IMR-90 (cell line): Measurements from ENCODE around the gene LPCAT4. TPM values are rescaled to one million over a fixed set of nuclear protein-coding genes. Genes with fewer than 3 reads are reported as not detected.
"Not testable (repeated sequence)": the region's sequence is repeated elsewhere in the genome, so short reads cannot be mapped to it uniquely, and the experiment has no call there.

ENCODE experiments used
- ATAC-seq: fragments of 200-7000 bp; cut with Tn5 transposase; 2 replicates; pipeline ENCODE4 v1.9.1; 2020; ENCODE audit warnings: low read depth, mild to moderate bottlenecking, moderate library complexity
- BruUV-seq: library from RNA; stranded (reverse); fragments of 400-500 nt; replicated peaks from 2 replicates; lab custom pipeline; 2021; lab: Mats Ljungman, UMichigan
- CTCF ChIA-PET: fragments of 300-600 bp; formaldehyde crosslinking; extraction: SDS; loops from one replicate; lab custom pipeline; 2021; ENCODE audit warnings: antibody characterized with exemption; lab: Yijun Ruan, JAX
- POLR2A ChIA-PET: fragments of 300-600 bp; sonication (Branson Sonifier 250); formaldehyde crosslinking; loops from one replicate; lab custom pipeline; 2022; ENCODE audit warnings: antibody characterized with exemption; ENCODE audit not compliant: unreplicated experiment; lab: Charles Lee
- DNase-seq: peaks from one replicate; pipeline ENCODE4 v3.0.0; 2013
- H2AFZ ChIP-seq: replicated peaks from 2 replicates; pipeline ENCODE3; 2013; ENCODE audit warnings: low read length, mild to moderate bottlenecking; ENCODE audit not compliant: poor library complexity
- H2AK5ac ChIP-seq: 2 replicates; pipeline ENCODE4 v1.6.1; 2013; ENCODE audit warnings: low read depth, low read length, inconsistent platforms
- H2AK9ac ChIP-seq: replicated peaks from 2 replicates; pipeline ENCODE3; 2013; ENCODE audit warnings: mild to moderate bottlenecking, low read depth, low read length, moderate library complexity; ENCODE audit not compliant: poor library complexity
- H2BK120ac ChIP-seq: 2 replicates; pipeline ENCODE4 v1.6.1; 2013; ENCODE audit warnings: low read depth, low read length, inconsistent platforms
- H2BK15ac ChIP-seq: 3 replicates; pipeline ENCODE4 v1.6.1; 2013; ENCODE audit warnings: low read depth, low read length, inconsistent platforms
- H2BK20ac ChIP-seq: 2 replicates; pipeline ENCODE4 v1.6.1; 2013; ENCODE audit warnings: low read depth, mild to moderate bottlenecking, inconsistent platforms, low read length, moderate library complexity
- H2BK5ac ChIP-seq: 2 replicates; pipeline ENCODE4 v1.6.1; 2013; ENCODE audit warnings: mild to moderate bottlenecking, low read depth, low read length, inconsistent platforms; ENCODE audit not compliant: poor library complexity, severe bottlenecking
- H3K14ac ChIP-seq: replicated peaks from 2 replicates; pipeline ENCODE4 v1.6.1; 2013; ENCODE audit warnings: low read depth, low read length, inconsistent platforms
- H3K18ac ChIP-seq: 2 replicates; pipeline ENCODE4 v1.6.1; 2013; ENCODE audit warnings: low read depth, low read length, control low read depth
- H3K23ac ChIP-seq: 2 replicates; pipeline ENCODE4 v1.6.1; 2013; ENCODE audit warnings: low read depth, low read length, inconsistent platforms
- H3K27ac ChIP-seq: 2 replicates; pipeline ENCODE4 v1.5.1; 2013; ENCODE audit warnings: mild to moderate bottlenecking, control low read depth, low read length; ENCODE audit not compliant: insufficient read depth
- H3K27me3 ChIP-seq: 2 replicates; pipeline ENCODE4 v1.6.1; 2013; ENCODE audit warnings: low read length; ENCODE audit not compliant: control insufficient read depth, insufficient read depth
- H3K36me3 ChIP-seq: 2 replicates; pipeline ENCODE4 v1.6.1; 2013; ENCODE audit warnings: low read length, mixed read lengths; ENCODE audit not compliant: control insufficient read depth, insufficient read depth
- H3K4ac ChIP-seq: 2 replicates; pipeline ENCODE4 v1.6.1; 2013; ENCODE audit warnings: low read depth, low read length, inconsistent platforms
- H3K4me1 ChIP-seq: 2 replicates; pipeline ENCODE4 v1.6.1; 2013; ENCODE audit warnings: low read length, mixed read lengths; ENCODE audit not compliant: control insufficient read depth, insufficient read depth
- H3K4me2 ChIP-seq: 2 replicates; pipeline ENCODE4 v1.6.1; 2013; ENCODE audit warnings: low read depth, mild to moderate bottlenecking, control low read depth, low read length, moderate library complexity
- H3K4me3 ChIP-seq: 2 replicates; pipeline ENCODE4 v1.5.1; 2013; ENCODE audit warnings: low read depth, mild to moderate bottlenecking, control low read depth, low read length, moderate library complexity; ENCODE audit not compliant: insufficient read depth
- H3K56ac ChIP-seq: 2 replicates; pipeline ENCODE4 v1.6.1; 2013; ENCODE audit warnings: low read length, inconsistent platforms; ENCODE audit not compliant: insufficient read depth; ENCODE audit errors: extremely low read depth
- H3K79me1 ChIP-seq, 2 experiments: 2 replicates each; pipeline ENCODE4 v1.6.1; 2013; ENCODE audit warnings: low read length in 2 of 2, inconsistent platforms in 1 of 2, low read depth in 1 of 2
- H3K9ac ChIP-seq: 2 replicates; pipeline ENCODE4 v1.6.1; 2013; ENCODE audit warnings: low read depth, low read length, control low read depth
- H3K9me1 ChIP-seq: 2 replicates; pipeline ENCODE4 v1.6.1; 2013; ENCODE audit warnings: low read length, inconsistent platforms; ENCODE audit not compliant: insufficient read depth
- H3K9me3 ChIP-seq: 2 replicates; pipeline ENCODE4 v1.6.1; 2013; ENCODE audit warnings: low read length; ENCODE audit not compliant: control insufficient read depth, insufficient read depth
- H4K20me1 ChIP-seq: 2 replicates; pipeline ENCODE4 v1.6.1; 2013; ENCODE audit warnings: low read length, inconsistent platforms; ENCODE audit not compliant: insufficient read depth
- H4K5ac ChIP-seq: 2 replicates; pipeline ENCODE4 v1.6.1; 2013; ENCODE audit warnings: mild to moderate bottlenecking, low read depth, low read length, control low read depth
- H4K8ac ChIP-seq, 2 experiments: 2 replicates each; pipeline ENCODE4 v1.6.1; 2013; ENCODE audit warnings: low read depth in 2 of 2, low read length in 2 of 2, control low read depth in 1 of 2, inconsistent platforms in 1 of 2
- H4K91ac ChIP-seq: 2 replicates; pipeline ENCODE4 v1.6.1; 2013; ENCODE audit warnings: low read depth, low read length, inconsistent platforms; ENCODE audit not compliant: insufficient read depth
- CTCF ChIP-seq: conservative IDR thresholded peaks from 2 replicates; pipeline ENCODE4 v1.5.1; 2012; ENCODE audit warnings: mild to moderate bottlenecking, low read depth, low read length, improper control_type of control experiment
- NFE2L2 ChIP-seq: fragments of 150-350 bp; IDR thresholded peaks from 2 replicates; pipeline ENCODE4 v1.6.1; 2016; ENCODE audit warnings: low read depth, mild to moderate bottlenecking, low read length
- WGBS, 2 experiments: methylation state at CpG; one replicate each; pipeline versions ENCODE4 v1.1.5 to v1.1.7; 2013; ENCODE audit warnings: missing lambda C conversion rate in 2 of 2; ENCODE audit not compliant: insufficient read length in 1 of 2; ENCODE audit errors: extremely low coverage in 2 of 2; 5-methylcytosine and 5-hydroxymethylcytosine counted together
- dilution Hi-C: fragments of 300-500 bp; cut with HindIII; formaldehyde crosslinking; loops from one replicate; pipeline ENCODE4 v1.14.3; 2018; ENCODE audit warnings: low sequenced_read_pairs; ENCODE audit not compliant: unreplicated experiment
- in situ Hi-C: fragments of 300-500 bp; cut with MboI; formaldehyde crosslinking; loops from 3 replicates; pipeline ENCODE4 v1.14.3; 2019; ENCODE audit warnings: low sequenced_read_pairs, inconsistent platforms, mixed read lengths
- intact Hi-C: fragments of 100-400 bp; cut with micrococcal nuclease; formaldehyde crosslinking; loops from 2 replicates; pipeline ENCODE4 v1.10.0; 2022
- polyA plus RNA-seq, 3 experiments: library from polyadenylated mRNA; depleted of rRNA; stranded (reverse); fragments of >200 nt; gene quantifications; 2 replicates each; pipeline ENCODE4 v1.2.3, GENCODE V29; 2012; ENCODE audit warnings: low replicate concordance in 1 of 3
- total RNA-seq: library from RNA; depleted of rRNA; stranded (reverse); fragments of >200 nt; gene quantifications from 2 replicates; pipeline ENCODE4 v1.2.3, GENCODE V29; 2012

Gene LPCAT4
- total and polyA plus RNA-seq, 2 of the 4 experiments (the other 2 are of a cell fraction): 3.8 to 44.4 TPM

GRCh38 chr15:34342737-34343575 lies 24.0 kb downstream of the LPCAT4 start, which contains the start of the genes NOP10 and NUTM1 (continued):
- TF ChIP-seq CTCF (peak; percentile 96), NFE2L2 (no peak)

- H2BK20ac ChIP-seq, DNase-seq, H2AK9ac ChIP-seq, H3K9me3 ChIP-seq, ATAC-seq, H3K14ac ChIP-seq, H3K56ac ChIP-seq, H3K36me3 ChIP-seq, H3K4me1 ChIP-seq, H2BK5ac ChIP-seq, H3K9me1 ChIP-seq, in situ Hi-C loops, H3K18ac ChIP-seq, BruUV-seq, H2BK120ac ChIP-seq, dilution Hi-C loops, H3K23ac ChIP-seq, H2BK15ac ChIP-seq, H4K20me1 ChIP-seq, intact Hi-C loops, H3K27me3 ChIP-seq, H4K5ac ChIP-seq: not testable (repeated sequence)
- peak overlapping the region; percentile 90 for H3K27ac ChIP-seq
- CTCF ChIA-PET: interaction anchor here (0.6 to 1.4 kb wide), 3 partner anchors 25 to 245 kb away, joined by 3 to 5 read pairs (median 4); partner anchors contain the start of gene LPCAT4
- H3K4me2 ChIP-seq: peak overlapping the region; percentile 76
- peaks cover under 1 to 26% of the 10 kb centered on the region in 2 experiments; a peak in 3 of 4 replicates for H3K79me1 ChIP-seq
- H2AFZ ChIP-seq: peak overlapping the region; percentile 94
- peak overlapping the region in 1 of 2 experiments; percentile 97; a peak in 2 of 4 replicates for H4K8ac ChIP-seq
- H4K91ac ChIP-seq: 0 out of 2 replicates have a peak overlapping the region, but pooled peaks have one; percentile 16
- H3K9ac ChIP-seq: peak overlapping the region; percentile 96
- WGBS, 2 experiments: 0% methylated on average over 4 of the region's 26 CpGs; no CpG with 5 or more reads in 1 of the 2 experiments
- H2AK5ac ChIP-seq: peak overlapping the region; percentile 7; the same call in 1 of the 2 replicates
- peak overlapping the region; percentile 98; the same call in 1 of the 2 replicates for H3K4ac ChIP-seq
- POLR2A ChIA-PET: interaction anchor here (0.6 to 0.7 kb wide), 2 partner anchors 30 to 245 kb away, joined by 3 to 16 read pairs; no protein-coding TSS in a partner anchor
- peak overlapping the region; percentile 90 for H3K4me3 ChIP-seq
Measured at GRCh38 chr15:34342213-34342736, 24.7 kb downstream of the LPCAT4 start.
